MV-4-11 (cell line): ENCODE results near the gene NAA16.

Source experiments
- DNase-seq: peaks from one replicate; lab custom pipeline; 2025; lab: John Stamatoyannopoulos, UW

The NAA16 gene

DNA sequence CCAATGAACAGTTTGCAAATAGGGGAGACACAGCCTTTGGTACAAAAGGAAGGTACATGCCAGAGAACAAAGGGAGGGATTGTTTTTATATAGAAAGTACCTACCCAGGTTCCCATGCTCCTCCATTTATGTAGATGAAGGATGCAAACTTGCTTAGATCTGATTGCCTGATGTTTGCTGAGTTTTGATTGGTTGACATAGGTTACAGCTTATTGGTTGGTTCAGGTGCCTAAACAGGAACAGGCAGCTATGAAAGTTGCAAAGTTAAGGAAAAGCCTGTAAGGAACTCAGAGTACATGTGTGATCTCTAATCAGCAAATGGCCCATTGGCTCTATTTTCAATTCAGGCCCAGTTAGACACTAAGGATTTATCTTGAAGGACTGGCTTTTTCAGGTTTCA, 6.5 kb upstream of the NAA16 start:
- peak; percentile 8 for DNase-seq

DNA sequence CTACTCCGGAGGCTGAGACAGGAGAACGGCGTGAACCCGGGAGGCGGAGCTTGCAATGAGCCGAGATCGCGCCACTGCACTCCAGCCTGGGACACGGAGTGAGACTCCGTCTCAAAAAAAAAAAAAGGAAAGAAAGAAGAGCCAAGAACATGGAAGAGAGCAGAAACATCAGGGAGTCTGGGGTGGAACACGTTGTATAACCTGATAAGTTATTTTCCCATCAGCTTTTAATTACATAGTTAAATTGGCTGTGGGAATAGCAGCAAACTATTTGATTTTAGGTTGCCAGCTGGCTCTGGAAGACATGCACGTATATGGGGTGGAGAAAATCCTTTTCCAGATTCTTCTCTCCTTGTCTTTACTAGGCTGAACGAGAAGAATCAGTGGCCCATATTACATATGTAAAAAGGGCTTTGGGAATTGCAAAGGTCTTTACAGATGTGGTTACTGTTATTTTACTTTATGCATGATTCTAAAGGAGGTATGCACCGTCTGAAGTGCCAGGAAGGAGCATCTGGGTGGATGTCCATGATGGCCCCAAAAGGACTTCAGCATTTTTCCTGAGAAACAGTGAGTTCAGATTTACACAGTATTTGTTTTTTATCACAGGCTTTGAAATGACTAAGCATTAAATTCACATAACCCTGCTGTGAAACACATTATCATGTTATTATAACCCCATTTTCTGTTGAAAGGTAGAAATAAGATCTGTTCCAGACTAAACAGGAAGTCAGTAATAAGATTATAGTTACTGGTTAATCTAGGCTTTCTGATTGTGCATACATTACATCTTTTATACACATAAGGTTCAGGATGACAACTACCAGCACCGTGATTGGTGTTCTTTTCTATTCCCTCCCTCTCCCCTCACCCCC, 4.6 kb upstream of the NAA16 start:
- no peak for DNase-seq

DNA sequence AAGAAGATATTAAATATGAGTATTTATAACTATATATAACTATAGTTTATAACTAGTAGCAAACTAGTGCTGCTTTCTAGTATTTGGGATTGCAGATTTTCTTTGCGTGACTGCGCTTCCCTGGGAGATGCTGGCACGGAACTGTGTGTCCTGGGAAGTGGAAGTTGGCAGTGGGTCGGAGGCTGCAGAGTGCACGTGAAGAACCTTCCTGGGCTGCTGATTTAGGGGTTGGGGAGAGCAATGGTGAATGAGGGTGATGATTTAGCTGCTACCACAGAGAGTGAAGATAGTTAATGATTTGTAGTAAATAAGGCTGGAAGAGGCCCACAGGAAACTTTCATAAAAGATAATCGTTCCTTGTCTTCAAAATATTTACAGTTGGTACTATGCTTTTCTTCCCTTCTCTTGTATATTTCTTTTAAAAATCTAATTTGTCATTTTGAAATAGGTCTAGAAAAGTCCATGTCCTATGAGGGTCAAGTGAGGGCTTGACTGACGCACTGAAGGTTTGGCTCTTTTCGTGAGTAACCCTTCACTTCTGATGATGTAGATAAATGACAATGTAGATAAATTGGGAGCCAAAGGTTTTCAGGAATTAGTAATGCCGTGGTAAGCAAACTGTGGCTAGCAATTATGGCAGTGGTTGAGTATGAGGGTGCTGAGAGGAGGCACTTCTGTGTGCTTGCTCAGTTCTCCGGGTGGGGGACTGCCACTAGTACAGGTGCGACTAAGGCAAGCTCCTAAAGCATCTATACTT, 3.0 kb upstream of the NAA16 start:
- DNase-seq, result no peak

DNA sequence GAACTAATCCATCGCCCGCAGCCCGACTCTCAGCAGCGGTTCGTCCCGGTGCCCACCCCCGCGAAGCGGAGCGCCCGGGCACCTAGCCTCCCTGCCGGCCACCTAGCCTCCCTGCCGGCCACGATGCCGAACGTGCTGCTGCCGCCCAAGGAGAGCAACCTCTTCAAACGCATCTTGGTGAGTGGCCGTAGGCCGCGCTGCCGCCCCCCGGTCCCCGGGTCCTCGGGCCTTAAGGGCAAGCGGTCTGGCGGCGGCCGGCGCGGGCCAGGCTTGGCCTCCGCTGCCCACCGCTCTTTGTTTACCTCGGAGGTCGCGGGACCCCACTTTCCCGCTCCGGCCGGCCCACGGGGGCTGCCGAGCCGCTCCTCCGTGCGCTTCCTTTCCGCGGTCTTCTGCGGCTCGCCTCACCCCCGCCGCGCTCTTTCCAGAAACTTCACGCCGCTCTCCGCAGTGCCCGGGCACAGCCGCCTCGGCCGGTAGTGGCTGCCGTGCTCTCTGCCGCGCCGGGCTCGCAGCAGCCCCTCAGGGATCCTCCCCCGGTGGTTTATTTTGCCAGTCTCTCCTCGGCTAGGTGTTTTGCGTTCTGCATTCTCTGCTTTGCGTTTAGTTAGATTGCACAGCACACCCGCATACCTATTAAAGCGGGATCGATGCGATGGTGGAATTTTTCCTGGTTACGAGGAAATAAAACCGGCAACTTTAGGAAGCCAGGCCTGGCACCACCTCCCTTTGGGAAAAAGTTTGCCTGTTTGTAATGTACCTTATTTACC, 524 bp downstream of the NAA16 start:
- no peak for DNase-seq

DNA sequence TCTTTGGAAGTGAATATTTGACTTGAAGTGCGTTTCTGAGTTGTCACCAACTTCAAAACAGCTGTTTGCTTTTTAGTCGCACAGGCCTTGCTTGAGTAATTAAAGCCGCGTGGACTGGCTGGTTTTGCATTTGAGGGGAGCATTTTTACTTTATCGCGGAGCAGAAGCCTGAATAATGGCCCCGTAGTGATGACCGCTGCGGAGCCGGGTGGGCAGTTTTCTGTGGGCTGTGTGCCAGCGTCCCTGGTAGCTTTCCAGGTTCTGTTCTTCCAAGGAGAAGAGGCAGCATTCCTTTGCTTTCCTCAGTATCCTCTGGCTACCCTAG, 1.1 kb downstream of the NAA16 start:
- DNase-seq, result no peak

DNA sequence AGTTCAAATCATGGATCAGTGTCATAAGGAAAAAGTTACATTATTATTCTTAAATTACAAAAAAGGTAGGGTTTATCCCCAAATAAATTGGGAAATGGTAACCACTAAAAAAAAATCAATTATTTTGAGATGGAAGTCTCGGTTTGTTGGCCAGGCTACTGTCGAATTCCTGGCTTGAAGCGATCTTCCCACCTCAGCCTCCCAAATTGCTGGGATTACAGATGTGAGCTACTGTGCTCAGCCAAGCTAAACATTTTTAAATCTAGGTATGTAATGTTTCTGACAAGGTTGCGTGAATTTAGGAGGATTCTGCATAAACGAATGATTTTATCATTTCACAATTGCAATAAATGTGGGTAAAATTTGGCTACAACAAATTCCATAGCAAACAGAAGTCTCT, 2.0 kb downstream of the NAA16 start:
- no peak for DNase-seq

DNA sequence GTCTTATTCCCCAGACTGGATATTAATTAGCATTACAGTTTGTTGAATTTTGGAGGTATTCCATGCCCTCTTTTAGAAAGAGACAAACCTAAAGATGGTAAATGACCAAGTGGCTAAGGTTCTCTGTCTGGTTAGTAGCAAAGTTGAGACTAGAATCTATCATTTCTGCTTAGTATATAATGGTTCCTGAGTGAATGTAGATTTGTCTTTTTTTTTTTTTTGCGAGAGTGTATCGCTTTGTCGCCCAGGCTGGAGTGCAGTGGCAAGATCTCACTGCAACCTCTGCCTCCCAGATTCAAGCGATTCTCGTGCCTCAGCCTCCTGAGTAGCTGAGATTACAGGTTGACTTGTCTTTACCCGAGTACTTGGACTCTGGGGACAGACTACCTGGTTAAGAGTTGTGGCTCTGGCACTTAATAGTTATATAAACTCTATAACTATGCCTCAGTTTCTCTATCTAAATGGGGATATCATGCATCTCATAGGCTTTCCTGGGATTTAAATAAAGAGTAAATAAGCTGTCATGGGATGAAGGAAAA, 2.7 kb downstream of the NAA16 start:
- DNase-seq, result no peak

DNA sequence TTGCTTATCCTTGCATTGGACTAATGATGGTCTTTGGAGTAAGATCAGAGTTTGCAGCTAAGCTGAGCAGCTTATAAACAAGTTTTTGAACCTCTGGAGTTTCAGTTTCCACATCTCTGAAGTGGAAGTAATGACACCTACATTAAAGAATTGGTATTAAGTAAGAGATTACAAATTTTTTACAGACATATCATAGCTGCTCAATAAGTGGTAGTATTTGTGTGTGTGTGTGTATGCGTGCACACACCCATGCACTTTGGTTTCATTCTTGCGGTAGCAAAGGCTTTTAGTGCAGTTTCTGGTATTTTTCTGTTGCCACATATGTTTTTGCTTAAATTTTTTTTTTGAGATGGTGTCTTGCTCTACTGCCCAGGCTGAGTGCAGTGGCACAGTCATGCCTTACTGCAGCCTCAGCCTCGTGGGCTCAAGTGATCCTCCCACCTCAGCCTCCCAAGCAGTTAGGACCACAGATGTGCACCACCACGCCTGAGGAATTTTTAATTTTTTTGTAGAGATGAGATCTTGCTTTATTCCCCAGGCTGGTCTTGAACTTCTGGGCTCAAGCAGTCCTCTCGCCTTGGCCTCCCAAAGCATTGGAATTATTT, 4.5 kb downstream of the NAA16 start:
- DNase-seq, result no peak

DNA sequence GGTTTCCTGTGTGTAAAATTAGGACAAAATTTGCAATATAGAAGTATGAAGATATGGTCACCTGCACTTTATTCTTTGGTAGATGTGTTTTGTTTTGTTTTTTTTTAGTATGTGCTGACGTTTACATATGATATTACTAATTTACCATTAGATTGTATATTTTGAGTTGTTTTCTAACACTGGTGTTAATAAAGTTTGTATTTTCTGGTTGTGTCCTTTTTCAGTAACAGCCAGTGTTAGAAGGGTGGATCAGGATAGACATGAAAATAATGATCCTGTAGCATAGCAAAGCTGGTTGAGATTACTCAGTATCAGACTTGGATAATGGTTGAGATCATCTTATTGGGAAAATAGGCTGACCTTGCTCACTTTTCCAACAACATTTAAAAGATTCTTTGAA, 6.2 kb downstream of the NAA16 start:
- DNase-seq, result no peak

DNA sequence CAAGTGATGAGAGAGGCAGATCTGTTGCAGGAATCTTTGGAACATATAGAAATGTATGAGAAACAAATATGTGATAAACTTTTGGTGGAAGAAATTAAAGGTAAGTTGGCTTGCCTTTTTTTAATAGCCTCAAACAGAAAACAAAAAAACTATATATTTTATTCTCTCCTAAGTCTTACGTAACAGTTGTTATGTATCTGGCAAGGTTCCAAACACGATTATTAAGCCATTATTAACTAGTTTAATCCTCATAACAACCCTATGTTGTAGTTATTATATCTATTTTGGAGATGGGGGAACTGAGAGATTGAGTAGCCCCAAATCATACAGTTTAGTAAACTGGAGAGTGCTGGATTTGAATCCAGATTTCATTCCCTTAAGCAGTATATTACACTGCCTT, 14.7 kb downstream of the NAA16 start:
- DNase-seq, result no peak

DNA sequence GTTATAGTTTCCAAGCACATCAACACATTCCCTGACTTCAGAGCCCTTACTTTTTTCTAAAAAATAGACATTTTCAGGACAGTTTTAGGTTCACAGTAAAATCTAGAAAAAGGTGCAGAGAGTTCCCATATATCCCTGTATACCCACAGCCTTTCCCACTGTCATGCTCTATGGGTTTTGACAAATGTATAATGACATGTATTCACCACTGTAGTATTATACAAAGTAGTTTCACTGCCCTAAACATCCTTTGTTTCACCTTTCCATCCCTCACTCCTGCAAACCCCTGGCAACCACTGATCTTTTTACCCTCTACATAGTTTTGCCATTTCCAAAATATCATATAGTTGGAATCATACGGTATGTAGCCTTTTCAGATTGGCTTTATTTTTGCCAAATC, 15.6 kb downstream of the NAA16 start:
- no peak for DNase-seq

DNA sequence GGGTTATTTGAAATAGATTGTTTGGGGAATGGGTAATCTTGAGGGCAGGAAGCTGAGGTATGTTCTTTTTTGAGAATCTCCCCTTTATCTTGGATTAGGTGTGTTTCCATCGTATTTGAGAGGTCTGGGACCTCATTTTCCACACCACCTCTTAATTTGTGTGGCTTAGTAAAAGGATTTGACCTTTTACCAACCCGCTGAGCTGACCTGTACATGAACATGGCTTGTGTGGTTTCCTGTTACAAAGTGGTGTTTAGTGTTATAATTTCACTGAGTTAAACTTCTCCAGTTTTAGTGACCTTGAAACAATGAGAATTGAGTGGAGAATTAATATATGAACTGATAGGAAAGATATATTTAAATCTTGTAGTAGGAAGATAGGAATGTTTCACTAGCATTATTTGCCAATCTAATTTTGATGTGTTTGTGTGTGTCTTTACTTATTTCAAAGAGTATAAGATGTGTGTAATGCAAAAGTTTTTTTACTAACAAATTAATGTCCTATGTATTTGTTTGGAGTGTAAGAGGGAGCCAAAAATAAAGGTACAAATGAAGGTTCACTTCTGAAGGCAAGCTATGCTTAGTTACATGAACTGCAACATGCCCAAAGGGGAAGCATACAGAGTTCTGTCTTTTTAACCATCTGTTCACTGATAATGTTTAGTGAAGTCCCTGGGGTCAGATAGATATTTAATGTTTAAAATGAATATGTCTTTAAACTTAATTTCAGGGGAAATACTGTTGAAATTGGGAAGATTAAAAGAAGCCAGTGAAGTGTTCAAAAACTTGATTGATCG, 17.1 kb downstream of the NAA16 start:
- DNase-seq, result peak; percentile 14

DNA sequence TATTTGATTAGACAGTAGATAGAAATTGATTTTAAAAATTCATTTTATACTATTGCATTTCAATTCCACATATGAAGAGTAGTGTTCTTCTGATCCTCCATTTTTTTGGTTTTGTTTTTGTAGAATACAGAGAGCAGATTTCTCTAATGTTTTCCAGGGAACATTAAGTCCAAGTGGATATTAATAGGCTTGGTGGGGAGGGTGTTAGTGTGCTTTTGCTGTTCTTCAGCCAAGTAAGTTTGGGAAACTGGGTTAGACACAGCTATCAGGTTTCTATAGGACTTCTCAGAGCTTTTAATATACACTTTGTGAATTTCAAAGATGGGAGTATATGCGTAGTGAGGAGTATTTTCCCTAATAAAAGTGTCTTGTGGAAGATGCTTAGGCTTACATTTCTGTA, 21.8 kb downstream of the NAA16 start:
- DNase-seq, result no peak

DNA sequence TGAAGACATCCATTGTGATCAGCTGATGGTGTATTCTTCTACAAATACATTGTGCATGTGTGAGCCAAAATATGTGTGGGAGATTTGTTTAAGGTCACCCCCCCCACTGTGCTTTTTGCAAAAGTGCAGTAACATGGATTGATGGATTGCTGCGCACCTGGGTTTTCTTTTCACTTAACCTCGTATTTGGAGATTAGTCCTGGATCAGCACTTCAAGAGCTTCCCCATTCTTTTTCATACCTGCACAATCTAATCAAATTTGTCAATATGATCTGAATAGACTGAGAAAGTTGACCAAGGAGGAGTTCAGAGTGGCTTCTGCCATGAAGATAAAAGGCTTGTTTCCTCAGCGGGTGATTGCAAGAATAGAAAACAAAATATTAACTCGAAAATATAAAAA, 23.7 kb downstream of the NAA16 start:
- no peak for DNase-seq

DNA sequence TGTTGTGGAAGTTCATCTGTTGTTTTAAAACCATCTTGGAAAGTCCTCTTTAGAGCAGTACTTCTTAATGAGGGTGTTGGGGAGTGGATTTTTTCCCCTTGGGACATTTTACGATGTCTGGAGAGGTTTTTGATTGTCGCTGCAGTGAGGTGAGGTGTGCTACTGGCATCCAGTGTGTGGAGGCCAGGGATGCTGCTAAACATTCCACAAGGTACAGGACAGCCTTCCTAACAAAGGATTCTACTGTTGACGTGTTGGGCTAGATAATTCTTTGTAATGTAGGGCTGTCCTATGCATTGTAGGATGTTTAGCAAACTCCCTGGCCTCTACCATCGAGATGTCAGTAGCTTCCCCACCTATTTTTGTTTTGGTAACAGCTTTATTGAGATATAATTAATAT, 33.3 kb downstream of the NAA16 start:
- no peak for DNase-seq

DNA sequence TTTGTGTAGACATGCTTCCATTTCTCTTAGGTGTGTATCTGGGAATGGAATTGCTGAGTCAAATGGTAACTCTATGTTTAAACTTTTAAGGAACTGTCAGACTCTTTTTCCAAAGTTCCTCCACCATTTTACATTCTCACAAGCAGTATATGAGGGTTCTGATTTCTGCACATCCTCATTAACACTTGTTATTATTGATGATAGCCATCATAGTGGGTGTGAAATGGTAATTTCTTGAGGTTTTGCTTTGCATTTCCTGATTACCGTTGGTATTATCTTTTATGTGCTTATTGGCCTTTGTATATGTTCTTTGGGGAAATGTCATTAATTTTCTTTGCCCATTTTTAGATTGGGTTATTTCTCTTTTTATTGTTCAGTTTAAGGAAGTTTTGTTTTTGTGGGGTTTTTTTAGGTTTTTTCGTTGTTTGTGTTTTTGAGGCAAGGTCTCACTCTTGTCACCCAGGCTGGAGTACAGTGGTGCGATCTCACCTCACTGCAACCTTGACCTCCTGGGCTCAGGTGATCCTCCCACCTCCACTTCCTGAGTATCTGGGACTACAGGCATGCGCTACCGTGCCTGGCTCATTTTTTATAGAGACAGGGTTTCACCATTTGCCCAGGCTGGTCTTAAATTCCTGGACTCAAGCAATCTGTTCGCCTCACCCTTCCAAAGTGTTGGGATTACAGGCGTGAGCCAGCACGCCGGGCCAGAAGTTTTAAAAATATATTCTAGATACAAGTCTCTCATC, 34.3 kb downstream of the NAA16 start:
- no peak for DNase-seq

DNA sequence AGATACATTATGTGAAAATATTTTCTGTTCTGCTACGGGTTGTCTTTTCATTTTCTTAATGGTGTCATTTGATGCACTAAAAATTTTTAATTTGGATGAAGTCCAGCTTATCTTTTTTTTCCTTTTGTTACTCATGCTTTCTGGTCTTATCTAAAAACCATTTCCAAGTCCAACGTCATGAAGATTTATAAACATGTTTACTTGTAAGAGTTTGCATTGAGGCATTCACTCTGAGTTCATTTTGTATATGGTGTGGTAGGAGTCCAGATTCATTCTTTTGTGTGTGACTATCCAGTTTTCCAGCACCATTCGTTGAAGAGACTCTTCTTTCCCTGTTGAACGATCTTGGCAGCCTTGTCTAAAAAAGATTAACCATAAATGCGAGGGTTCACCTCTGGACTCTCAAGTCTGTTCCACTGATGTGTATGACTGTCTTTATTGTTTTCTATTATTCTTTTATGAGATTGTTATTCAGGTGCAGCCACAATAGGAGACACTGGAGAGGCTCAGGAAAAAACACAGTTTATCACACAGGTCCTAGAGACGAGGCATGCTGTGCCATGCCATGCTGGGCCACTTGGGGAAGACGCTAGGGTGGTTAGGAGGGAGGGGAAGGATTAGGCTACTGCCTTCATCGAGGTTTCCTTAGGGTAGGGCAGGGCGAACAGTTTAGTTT, 35.0 kb downstream of the NAA16 start:
- no peak for DNase-seq

DNA sequence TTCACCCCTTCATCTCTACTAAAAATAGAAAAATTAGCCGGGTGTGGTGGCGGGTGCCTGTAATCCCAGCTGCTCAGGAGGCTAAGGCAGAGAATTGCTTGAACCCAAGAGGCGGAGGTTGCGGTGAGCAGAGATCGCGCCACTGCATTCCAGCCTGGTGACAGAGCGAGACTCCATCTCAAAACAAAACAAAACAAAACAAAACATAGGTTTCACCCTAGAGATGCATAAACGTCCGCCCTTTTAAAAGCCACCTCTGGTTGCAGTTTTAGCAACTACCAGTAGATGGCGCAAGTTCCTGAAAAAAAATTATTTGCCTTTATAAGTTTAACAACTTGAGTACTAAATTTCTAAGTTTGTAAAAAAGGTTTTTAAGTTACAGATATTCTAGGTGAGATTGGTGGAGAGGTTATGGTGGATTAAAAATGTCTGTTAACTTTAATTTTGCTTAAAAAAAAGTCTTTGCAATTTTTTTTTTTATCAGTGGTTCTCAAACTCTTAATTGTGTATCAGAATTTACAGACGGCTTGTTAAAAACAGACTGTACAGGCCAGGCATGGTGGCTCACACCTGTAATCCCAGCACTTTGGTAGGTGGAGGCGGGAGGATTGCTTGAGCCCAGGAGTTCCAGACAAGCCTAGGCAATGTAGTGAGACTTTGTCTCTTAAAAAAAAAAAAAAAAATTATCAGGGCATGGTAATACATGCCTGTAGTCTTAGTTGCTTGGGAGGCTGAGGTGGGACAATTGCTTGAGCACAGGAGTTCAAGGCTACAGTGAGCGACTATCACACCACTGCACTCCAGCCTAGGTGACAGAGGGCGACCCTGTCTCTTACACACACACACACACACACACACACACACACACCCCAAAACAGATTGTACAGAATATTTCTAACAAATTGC, 42.1 kb downstream of the NAA16 start:
- DNase-seq, result peak; percentile 24

DNA sequence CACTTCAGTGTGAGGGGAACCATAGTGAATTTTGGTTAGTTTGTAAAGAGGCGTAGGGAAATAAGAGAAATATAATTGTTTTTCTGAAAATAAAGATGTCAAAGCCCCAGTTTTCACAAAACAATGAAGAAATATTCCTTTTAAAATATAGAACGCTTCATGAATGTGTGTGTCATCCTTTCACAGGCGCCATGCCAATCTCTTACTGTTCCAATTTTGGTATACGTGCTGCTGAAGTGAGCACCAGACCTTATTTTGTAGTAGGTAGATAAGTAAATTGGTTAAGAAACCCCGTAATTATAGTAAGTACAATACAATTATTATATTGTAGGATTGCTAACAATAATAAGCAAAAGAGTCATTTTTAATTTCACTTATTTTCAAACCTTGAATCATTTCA, 43.3 kb downstream of the NAA16 start:
- DNase-seq, result no peak
